ENCODE measurements around the gene RNF220.

RNF220 gene

GRCh38 chr1:44413740-44414139 is 8.7 kb downstream of the RNF220 start:
- TF ChIP-seq CTCF (conservative IDR thresholded peaks at IDR 0.05; ENCODE audit: low read length), result no peak
- no peak for DNase-seq (ENCODE audit: low read depth)
- H3K4me3 ChIP-seq (ENCODE audit: low read length), result no peak overlapping the region

- TF ChIP-seq CTCF (conservative IDR thresholded peaks at IDR 0.05; ENCODE audit: low read length), result no peak
- H3K4me3 ChIP-seq (ENCODE audit: low read length), result no peak overlapping the region
- no peak for DNase-seq (ENCODE audit: low read depth)
Observed at GRCh38 chr1:44415013-44415412, 10.0 kb downstream of the RNF220 start.

- no peak for DNase-seq (ENCODE audit: low read depth)
- no peak for TF ChIP-seq CTCF (conservative IDR thresholded peaks at IDR 0.05; ENCODE audit: low read length)
- H3K4me3 ChIP-seq (ENCODE audit: low read length), result no peak overlapping the region
Observed at GRCh38 chr1:44416408-44416807, 11.4 kb downstream of the RNF220 start.

- H3K4me3 ChIP-seq (ENCODE audit: low read length), result no peak overlapping the region
- DNase-seq (ENCODE audit: low read depth), result peak; percentile 3
- TF ChIP-seq CTCF (conservative IDR thresholded peaks at IDR 0.05; ENCODE audit: low read length), result no peak
Observed at GRCh38 chr1:44417351-44418021, 12.4 kb downstream of the RNF220 start.

- no peak for TF ChIP-seq CTCF (conservative IDR thresholded peaks at IDR 0.05; ENCODE audit: low read length)
- no peak for DNase-seq (ENCODE audit: low read depth)
- H3K4me3 ChIP-seq (ENCODE audit: low read length), result no peak overlapping the region
Observed at GRCh38 chr1:44418022-44418673, 13.1 kb downstream of the RNF220 start.

GRCh38 chr1:44419901-44420300 is 14.8 kb downstream of the RNF220 start:
- DNase-seq (ENCODE audit: low read depth), result no peak
- TF ChIP-seq CTCF (conservative IDR thresholded peaks at IDR 0.05; ENCODE audit: low read length), result no peak
- no peak overlapping the region for H3K4me3 ChIP-seq (ENCODE audit: low read length)

GRCh38 chr1:44420535-44420934 is 15.5 kb downstream of the RNF220 start:
- TF ChIP-seq CTCF (conservative IDR thresholded peaks at IDR 0.05; ENCODE audit: low read length), result no peak
- DNase-seq (ENCODE audit: low read depth), result no peak

More at GRCh38 chr1:44420535-44420934, 15.5 kb downstream of the RNF220 start:
- no peak overlapping the region for H3K4me3 ChIP-seq (ENCODE audit: low read length)
